ENCODE measurements around the gene NXT1. TPM values are rescaled to one million over a fixed set of nuclear protein-coding genes. Genes with fewer than 3 reads are reported as not detected.

Gene NXT1
- total RNA-seq, 4 donors from 2014 or later, result 17.5 to 95.0 (median 33.3) TPM

- ATAC-seq (ENCODE audit: low FRiP score) (no peak), DNase-seq (ENCODE audit: low spot score) (no peak)
- TF ChIP-seq CTCF (IDR thresholded peaks at IDR 0.05), result no peak
Measured at GRCh38 chr20:23358923-23359593, 8.5 kb downstream of the NXT1 start.

GRCh38 chr20:23360531-23360930 lies 9.9 kb downstream of the NXT1 start:
- TF ChIP-seq CTCF (IDR thresholded peaks at IDR 0.05), result no peak
- ATAC-seq (ENCODE audit: low FRiP score) (no peak), DNase-seq (ENCODE audit: low spot score) (no peak)

GRCh38 chr20:23361119-23361475 lies 10.5 kb downstream of the NXT1 start:
- no peak for TF ChIP-seq CTCF (IDR thresholded peaks at IDR 0.05)
- DNase-seq (ENCODE audit: low spot score), result no peak
- ATAC-seq (ENCODE audit: low FRiP score), result peak; percentile 0

GRCh38 chr20:23361476-23362391 lies 11.1 kb downstream of the NXT1 start, which contains the start of gene GZF1:
TSS of gene GZF1 (plus strand) at chr20:23362182. CDS start at chr20:23364384, 2,202 bp downstream.
- TF ChIP-seq CTCF (IDR thresholded peaks at IDR 0.05), result no peak
- ATAC-seq (ENCODE audit: low FRiP score) (peak; percentile 94), DNase-seq (ENCODE audit: low spot score) (peak; percentile 94)

GRCh38 chr20:23362392-23363256 lies 12.0 kb downstream of the NXT1 start:
- no peak for TF ChIP-seq CTCF (IDR thresholded peaks at IDR 0.05)
- ATAC-seq (ENCODE audit: low FRiP score) (no peak), DNase-seq (ENCODE audit: low spot score) (no peak)

- DNase-seq (ENCODE audit: low spot score) (no peak), ATAC-seq (ENCODE audit: low FRiP score) (no peak)
Measured at GRCh38 chr20:23363257-23363649, 12.7 kb downstream of the NXT1 start.

More at GRCh38 chr20:23363257-23363649, 12.7 kb downstream of the NXT1 start:
- no peak for TF ChIP-seq CTCF (IDR thresholded peaks at IDR 0.05)

Measured in omental fat pad (tissue), 4 donors.